ENCODE data around the gene NTN1. TPM values are rescaled to one million over a fixed set of nuclear protein-coding genes. Genes with fewer than 3 reads are reported as not detected.

Gene NTN1
- total RNA-seq, 1 donor from 2014 or later, result 2.5 TPM

DNA sequence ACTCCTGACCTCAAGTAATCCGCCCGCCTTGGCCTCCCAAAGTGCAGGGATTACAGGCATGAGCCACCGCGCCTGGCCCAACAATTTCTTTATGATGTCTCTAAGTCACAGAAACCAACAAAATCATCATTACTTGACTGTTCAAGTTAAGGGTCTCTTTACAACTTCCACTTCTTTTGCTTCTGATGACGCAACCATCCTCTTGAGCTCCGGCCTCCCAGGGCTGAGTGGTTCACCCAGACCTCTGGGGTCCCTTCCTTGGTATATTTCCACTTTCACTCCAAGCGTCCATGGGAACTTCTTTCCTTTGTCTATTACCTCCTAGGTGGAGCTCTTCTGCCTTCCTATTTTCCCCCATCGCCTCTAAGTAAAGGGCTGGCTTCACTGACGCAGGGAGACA is 253.7 kb downstream of the NTN1 start:
- Mint-ChIP-seq H3K4me3 (no peak overlapping the region), H3K27ac (no peak overlapping the region), H3K36me3 (no peaks in the 10 kb centered on the region), H3K9me3 (no peaks in the 10 kb centered on the region), H3K27me3 (ENCODE audit: low read depth) (no peaks in the 10 kb centered on the region), H3K4me1 (peaks cover 4% of the 10 kb centered on the region)
- no peak for DNase-seq (ENCODE audit: low spot score in 2 of 2, unreplicated experiment in 2 of 2)
- TF ChIP-seq, protein P1, sequence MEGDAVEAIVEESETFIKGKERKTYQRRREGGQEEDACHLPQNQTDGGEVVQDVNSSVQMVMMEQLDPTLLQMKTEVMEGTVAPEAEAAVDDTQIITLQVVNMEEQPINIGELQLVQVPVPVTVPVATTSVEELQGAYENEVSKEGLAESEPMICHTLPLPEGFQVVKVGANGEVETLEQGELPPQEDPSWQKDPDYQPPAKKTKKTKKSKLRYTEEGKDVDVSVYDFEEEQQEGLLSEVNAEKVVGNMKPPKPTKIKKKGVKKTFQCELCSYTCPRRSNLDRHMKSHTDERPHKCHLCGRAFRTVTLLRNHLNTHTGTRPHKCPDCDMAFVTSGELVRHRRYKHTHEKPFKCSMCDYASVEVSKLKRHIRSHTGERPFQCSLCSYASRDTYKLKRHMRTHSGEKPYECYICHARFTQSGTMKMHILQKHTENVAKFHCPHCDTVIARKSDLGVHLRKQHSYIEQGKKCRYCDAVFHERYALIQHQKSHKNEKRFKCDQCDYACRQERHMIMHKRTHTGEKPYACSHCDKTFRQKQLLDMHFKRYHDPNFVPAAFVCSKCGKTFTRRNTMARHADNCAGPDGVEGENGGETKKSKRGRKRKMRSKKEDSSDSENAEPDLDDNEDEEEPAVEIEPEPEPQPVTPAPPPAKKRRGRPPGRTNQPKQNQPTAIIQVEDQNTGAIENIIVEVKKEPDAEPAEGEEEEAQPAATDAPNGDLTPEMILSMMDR (IDR thresholded peaks at IDR 0.05; ENCODE audit: unreplicated experiment), result no peak

DNA sequence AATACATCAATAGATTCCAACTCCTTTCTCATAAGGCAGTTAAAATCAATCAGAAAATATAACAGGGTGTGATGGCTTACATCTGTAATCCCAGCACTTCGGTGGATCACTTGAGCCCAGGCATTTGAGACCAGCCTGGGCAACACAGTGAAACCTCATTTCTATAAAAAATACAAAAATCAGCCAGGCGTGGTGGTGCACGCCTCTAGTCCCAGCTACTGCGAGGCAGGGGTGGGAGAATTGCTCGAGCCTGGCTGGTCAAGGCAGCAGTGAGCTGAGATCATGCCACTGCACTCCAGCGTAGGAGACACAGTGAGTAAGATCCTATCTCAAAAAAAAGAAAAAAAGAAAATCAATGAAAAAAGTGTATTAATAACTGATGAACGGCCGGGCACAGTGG is 258.6 kb downstream of the NTN1 start:
- Mint-ChIP-seq H3K27ac (no peak overlapping the region), H3K4me1 (no peaks in the 10 kb centered on the region), H3K27me3 (ENCODE audit: low read depth) (no peaks in the 10 kb centered on the region), H3K4me3 (no peak overlapping the region), H3K9me3 (no peaks in the 10 kb centered on the region), H3K36me3 (no peaks in the 10 kb centered on the region)
- TF ChIP-seq, protein P1 (IDR thresholded peaks at IDR 0.05; ENCODE audit: unreplicated experiment), result no peak
- no peak for DNase-seq (ENCODE audit: low spot score in 2 of 2, unreplicated experiment in 2 of 2)

DNA sequence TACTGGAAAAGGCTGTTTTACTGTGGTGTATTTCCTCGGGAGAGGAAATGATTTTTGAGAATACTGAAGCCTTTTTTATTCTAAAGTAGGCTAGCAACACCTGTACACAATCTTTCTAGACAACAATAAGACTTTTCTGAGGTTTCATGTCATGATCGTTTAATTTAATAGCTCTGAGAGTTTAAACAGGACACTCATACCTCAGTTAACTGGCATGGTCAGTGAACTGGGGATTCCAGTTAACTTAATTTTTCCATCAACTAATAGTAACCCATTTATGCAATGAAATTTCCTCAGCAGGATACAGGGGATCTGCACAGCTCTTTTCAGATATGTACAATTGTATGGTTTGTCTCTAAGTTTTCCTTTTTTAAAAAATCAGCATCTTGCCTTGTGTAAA is 262.6 kb downstream of the NTN1 start:
- Mint-ChIP-seq H3K4me1 (no peaks in the 10 kb centered on the region), H3K36me3 (no peaks in the 10 kb centered on the region), H3K27ac (no peak overlapping the region), H3K4me3 (no peak overlapping the region), H3K27me3 (ENCODE audit: low read depth) (no peaks in the 10 kb centered on the region), H3K9me3 (no peaks in the 10 kb centered on the region)
- TF ChIP-seq, protein P1 (IDR thresholded peaks at IDR 0.05; ENCODE audit: unreplicated experiment), result no peak
- no peak for DNase-seq (ENCODE audit: low spot score in 2 of 2, unreplicated experiment in 2 of 2)

DNA sequence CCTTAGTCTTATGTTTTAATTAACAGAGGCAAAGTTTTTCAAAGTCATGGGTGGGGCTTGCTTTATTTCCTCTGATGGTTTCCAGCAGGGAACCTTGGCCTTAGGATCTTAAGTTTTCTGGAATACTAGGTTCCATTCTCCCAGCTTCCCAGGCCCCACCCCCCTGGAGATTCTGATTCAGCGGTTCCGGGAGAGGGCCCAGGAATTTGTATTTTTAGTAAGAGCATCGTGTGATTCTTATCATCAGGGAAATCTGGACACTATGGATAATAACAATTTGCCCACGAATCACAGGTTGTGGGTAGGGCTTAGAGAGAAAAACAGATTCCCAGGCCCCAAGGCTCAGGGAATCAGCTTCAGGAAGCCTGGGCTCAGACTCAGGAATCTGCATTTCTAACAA is 263.6 kb downstream of the NTN1 start:
- no peaks in the 10 kb centered on the region for H3K27me3 Mint-ChIP-seq (ENCODE audit: low read depth)
- DNase-seq (ENCODE audit: low spot score in 2 of 2, unreplicated experiment in 2 of 2), result no peak
- H3K4me1 Mint-ChIP-seq, result peaks cover 2% of the 10 kb centered on the region
- TF ChIP-seq, protein P1 (IDR thresholded peaks at IDR 0.05; ENCODE audit: unreplicated experiment), result no peak
- no peaks in the 10 kb centered on the region for H3K36me3 Mint-ChIP-seq
- no peaks in the 10 kb centered on the region for H3K9me3 Mint-ChIP-seq
- no peak overlapping the region for H3K4me3 Mint-ChIP-seq
- no peak overlapping the region for H3K27ac Mint-ChIP-seq

DNA sequence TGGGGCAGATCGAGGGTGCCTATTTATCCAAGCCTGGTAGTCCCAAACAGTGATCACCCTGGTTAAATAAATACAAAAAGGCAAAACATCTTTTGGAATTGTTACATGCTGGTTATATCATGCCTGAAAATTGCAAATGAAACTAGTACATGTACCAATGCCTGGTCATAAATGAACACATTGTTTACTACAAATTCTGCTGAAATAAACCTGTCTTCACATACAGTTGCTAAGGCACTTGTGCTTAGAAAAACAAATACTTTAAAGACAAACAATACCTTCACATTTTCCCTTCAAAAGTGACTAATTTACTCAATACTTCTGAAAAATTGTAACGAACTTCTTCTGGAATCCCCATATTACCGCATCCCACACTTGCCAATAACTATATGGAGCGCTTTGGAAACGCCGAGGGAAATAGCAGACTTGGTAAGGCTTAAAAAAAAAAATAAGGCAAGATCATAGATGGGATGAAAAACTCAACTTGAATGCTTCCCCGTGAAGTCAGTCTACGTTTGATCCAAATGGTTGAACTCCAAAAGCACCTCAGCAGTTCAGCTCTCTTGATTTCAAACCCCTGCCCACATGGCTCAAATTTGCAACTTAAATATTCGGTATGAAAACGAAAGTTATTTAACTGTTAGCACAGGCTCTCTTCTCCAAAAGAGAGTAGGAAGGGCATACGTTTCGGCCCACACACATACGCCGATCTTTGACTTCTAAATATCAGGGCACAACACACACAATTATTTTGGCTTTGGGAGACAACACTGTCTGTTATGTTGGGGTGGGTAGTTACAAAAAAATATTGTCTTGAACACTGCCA is 264.5 kb downstream of the NTN1 start:
- no peaks in the 10 kb centered on the region for H3K36me3 Mint-ChIP-seq
- TF ChIP-seq, protein P1 (IDR thresholded peaks at IDR 0.05; ENCODE audit: unreplicated experiment), result no peak
- H3K4me3 Mint-ChIP-seq, result no peak overlapping the region
- no peaks in the 10 kb centered on the region for H3K27me3 Mint-ChIP-seq (ENCODE audit: low read depth)
- H3K4me1 Mint-ChIP-seq, result peaks cover 5% of the 10 kb centered on the region
- no peak for DNase-seq (ENCODE audit: low spot score in 2 of 2, unreplicated experiment in 2 of 2)
- no peak overlapping the region for H3K27ac Mint-ChIP-seq
- H3K9me3 Mint-ChIP-seq, result no peaks in the 10 kb centered on the region
